GM12872 (cell line): ENCODE results near the gene NGFR.

Experiments
- TF ChIP-seq, protein P1 (sequence below): IDR thresholded peaks from 3 replicates; pipeline ENCODE4 v1.5.1; 2011; ENCODE audit warnings: low read depth, mild to moderate bottlenecking, low read length, moderate library complexity; ENCODE audit not compliant: insufficient read depth

The NGFR gene

DNA sequence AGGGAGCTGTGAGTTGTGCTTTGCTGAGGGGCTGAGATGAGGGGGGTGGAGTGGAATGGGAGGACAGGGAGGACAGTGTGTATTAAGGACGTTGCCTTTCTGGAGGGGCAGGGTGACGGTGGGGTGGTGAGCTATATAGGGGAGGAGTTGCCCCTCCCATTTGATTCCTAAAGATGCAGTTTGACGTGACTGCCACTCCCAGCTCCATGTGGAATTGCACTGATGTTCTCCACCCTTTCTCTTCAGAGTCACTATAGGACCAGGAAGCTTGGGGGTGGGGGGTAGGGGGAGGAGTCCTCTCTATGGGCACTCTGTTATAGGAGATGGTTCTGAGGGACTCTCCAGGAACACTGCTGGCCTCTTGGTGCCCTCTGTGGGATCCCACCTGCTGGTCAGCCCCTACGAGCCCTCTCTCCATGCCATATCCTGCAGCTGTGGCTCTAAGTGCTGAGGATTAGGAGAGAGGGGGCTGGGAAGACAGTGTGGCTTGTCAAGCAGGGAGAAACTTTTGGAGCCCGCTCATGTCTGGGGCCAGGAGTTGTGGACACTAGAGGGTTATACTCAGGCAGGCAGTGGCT, 3.8 kb upstream of the NGFR start:
- TF ChIP-seq, protein P1, sequence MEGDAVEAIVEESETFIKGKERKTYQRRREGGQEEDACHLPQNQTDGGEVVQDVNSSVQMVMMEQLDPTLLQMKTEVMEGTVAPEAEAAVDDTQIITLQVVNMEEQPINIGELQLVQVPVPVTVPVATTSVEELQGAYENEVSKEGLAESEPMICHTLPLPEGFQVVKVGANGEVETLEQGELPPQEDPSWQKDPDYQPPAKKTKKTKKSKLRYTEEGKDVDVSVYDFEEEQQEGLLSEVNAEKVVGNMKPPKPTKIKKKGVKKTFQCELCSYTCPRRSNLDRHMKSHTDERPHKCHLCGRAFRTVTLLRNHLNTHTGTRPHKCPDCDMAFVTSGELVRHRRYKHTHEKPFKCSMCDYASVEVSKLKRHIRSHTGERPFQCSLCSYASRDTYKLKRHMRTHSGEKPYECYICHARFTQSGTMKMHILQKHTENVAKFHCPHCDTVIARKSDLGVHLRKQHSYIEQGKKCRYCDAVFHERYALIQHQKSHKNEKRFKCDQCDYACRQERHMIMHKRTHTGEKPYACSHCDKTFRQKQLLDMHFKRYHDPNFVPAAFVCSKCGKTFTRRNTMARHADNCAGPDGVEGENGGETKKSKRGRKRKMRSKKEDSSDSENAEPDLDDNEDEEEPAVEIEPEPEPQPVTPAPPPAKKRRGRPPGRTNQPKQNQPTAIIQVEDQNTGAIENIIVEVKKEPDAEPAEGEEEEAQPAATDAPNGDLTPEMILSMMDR = no peak

DNA sequence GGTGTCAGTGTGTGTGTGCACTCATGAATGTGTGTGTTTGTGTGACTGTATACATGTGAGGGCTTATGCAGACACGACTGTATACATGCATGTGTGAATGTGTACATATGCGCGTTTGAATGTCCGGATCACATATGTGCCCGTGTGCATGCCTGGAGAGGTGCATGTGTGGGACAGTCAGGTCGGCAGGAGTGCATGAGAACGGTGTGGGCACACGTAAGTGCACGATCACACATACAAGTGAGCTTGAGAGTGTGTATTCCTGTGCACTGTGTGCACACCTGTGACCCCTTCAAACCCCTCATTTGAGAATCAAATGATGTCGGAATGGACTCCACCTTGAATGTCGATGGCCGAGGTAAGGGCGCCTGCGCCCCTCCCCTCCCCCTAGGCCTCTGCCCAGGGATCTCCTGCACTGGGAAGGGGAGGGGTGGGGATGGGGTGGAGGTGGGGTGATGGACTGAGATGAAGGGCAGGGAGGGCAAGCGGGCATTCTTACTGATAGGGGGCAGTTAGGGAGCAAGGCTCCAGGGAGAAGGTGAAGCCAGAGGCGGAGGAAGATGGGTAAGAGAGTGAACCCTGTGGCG, 601 bp upstream of the NGFR start:
- TF ChIP-seq, protein P1 = no peak

DNA sequence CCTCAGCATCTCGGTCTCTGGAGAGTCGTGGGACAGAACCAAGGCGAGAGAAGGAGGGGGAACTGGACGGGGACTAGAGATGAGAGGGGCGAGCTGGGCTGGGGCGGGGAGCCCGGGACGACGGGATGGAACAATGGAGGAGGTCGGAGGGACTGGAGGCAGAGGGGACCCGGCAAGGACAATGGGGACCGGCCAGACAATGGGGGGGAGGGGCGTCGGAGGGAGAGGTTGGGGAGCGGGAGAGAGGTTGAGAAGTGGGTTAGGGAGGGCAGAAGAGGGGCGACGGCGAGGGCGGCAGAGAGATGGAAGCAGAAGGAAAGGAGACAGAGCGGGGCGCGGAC, 719 bp downstream of the NGFR start:
- TF ChIP-seq, protein P1 = no peak

DNA sequence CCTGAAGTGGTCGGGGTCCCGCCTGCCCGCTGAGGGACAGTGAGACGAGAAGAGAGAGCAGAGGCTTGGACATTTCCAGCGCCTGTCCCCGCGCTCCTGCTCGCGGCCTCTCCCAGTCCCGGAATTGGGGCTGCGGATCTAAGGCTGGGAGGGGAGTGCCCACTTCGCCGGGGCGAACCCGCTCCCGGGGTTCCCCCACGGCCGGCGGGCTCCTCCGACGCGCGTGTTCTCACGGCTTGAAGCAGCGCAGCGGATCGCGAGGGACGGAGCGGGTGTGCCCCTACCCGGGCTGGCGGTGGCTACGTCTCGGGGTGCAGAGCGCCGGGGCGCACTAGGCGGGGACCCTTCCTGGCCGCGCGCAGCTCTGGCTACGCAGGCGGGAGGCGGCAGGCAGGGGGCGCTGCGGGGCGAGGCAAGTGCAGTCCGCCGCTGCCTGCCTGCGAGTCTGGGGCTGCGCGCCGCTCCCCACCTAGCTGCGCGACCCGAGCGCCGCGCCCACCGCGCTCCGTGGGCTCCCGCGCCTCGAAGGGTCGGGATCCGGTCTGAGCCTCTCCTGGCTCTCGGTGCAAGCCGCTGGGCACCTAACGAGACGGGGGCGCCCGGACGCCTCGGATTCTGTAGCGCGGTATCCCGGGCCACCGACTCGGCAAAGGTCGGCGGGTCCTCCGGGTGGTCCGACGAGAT, 1.2 kb downstream of the NGFR start:
- TF ChIP-seq, protein P1 = peak; percentile 79

DNA sequence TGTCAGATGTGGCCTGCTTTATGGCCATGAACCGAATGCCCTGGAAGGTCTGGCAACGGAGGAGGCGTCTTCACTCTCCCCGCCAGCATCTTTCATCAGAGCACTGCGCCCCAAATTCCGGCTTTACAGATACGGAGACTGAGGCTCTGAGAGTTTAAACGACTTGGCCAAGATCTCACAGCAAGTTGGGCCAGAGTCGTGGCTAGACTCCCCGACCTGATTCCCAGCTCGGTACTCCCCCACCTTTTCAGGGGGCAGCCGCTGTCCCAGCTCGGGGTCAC, 1.7 kb downstream of the NGFR start:
- TF ChIP-seq, protein P1 = no peak

DNA sequence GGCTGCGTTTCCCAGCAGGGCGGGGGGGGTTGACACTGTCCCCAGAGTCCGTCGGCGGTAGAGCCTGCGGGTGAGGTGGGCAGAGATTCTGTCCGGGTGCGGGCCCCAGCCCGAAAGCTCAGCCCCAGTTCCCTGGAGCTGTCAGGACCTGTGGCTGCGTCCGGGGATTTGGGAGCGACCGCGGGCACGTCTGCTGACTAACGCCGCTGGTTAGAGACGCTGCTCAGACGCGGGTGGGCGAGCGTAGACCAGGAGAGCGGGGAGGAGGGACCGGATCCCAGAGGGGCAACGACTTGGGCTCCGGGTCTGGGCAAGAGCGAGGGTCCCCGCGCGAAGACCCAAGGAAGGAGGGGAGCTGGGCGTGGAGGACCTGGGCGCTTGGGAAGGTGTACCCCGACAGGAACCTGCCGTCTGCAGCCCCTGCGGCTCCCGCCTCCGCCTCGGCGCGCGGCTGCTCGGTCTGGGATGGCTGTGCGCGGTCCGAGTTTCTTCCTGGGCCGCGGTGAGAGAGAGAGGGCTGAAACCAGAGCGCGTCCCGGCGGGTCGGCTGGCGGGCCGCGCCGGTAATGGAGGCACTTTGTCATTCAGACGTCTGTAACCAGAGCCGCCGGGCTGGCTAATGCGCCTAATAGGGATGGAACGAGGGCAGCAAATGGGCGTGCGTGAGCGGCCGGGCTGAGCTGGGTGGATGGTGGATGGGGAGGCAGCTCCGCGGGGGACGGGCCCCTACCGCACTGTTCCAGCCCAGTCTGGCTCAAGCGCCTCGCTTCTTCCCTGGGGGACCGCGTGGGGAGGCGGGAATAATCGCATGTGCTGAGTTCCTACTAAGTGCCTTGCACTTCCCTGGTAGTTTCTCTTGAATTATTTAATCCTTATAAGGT, 2.3 kb downstream of the NGFR start:
- TF ChIP-seq, protein P1 = no peak

DNA sequence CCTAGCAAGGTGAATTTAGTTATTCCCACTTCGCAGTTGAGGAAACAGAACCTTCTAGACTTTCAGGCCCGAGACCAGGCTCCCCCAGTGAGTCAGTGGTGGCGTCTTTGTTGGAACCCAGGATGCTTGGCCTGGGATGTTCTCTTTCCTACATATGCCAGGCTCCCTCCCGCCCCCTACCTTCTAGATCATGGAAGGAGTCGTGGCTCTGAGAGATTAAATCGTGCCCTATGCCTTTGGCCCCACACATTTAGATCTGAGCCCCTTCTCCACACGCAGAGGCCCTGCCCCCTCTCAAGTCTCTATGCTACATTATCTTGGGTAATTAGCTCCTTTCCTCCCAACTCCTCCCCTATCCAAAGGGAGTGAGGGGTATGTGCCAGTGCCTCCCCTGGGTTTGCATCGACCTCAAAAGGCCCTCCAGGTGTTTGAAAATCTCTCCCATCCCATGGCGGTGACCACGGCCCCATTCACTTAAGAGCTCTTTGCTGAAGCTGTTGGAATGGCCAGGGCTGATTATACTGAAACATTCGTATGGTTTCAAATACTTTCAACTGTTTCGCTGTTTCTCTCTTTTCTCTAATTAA, 3.0 kb downstream of the NGFR start:
- TF ChIP-seq, protein P1 = no peak
